ENCODE measurements around the gene KRABD2.

Gene KRABD2

GRCh38 chr17:8412089-8412488, 35.6 kb upstream of the KRABD2 start:
- no peaks in the 10 kb centered on the region for H3K9me3 ChIP-seq (replicated peaks; ENCODE audit: control insufficient read depth, insufficient read depth, low read length)
- no peaks in the 10 kb centered on the region for H3K79me2 ChIP-seq (ENCODE audit: control insufficient read depth, insufficient read depth, low read length)
- no peak overlapping the region for H3K4me3 ChIP-seq
- H2AFZ ChIP-seq (ENCODE audit: control insufficient read depth, low read depth, low read length) = no peak overlapping the region
- SMC1A ChIA-PET (ENCODE audit: uncharacterized antibody, unreplicated experiment) = interaction anchor here (2.0 kb wide), 1 partner anchor 334 kb away, joined by 6 read pairs; no protein-coding TSS in a partner anchor
- RAD21 ChIA-PET (ENCODE audit: unreplicated experiment) = interaction anchor here (1.0 kb wide), 1 partner anchor 374 kb away, joined by 3 read pairs; no protein-coding TSS in a partner anchor
- BruUV-seq (replicated peaks) = no TSS peak
- TF ChIP-seq NRF1 (conservative IDR thresholded peaks at IDR 0.05; ENCODE audit: low read depth, low read length) (no peak), FOXM1 (IDR thresholded peaks at IDR 0.05; ENCODE audit: low read depth, low read length) (no peak), ZNF274 (IDR thresholded peaks at IDR 0.05; ENCODE audit: insufficient read depth, insufficient read length) (no peak), JUND (IDR thresholded peaks at IDR 0.05; ENCODE audit: low read depth, low read length) (no peak), NFXL1 (IDR thresholded peaks at IDR 0.05; ENCODE audit: borderline replicate concordance) (no peak), BRCA1 (IDR thresholded peaks at IDR 0.05; ENCODE audit: low read depth, low read length) (no peak), ZBTB33 (IDR thresholded peaks at IDR 0.05) (no peak), TARDBP (IDR thresholded peaks at IDR 0.05; ENCODE audit: borderline replicate concordance) (no peak), ZNF622 (IDR thresholded peaks at IDR 0.05) (no peak), ZBED1 (IDR thresholded peaks at IDR 0.05; ENCODE audit: borderline replicate concordance) (no peak), RCOR1 (conservative IDR thresholded peaks at IDR 0.05; ENCODE audit: low read depth, low read length) (no peak), MTA2 (IDR thresholded peaks at IDR 0.05; ENCODE audit: low read depth) (no peak), RFX5 (IDR thresholded peaks at IDR 0.05; ENCODE audit: low read depth, low read length) (no peak), SUZ12 (IDR thresholded peaks at IDR 0.05; ENCODE audit: unreplicated experiment) (no peak), ZZZ3 (IDR thresholded peaks at IDR 0.05; ENCODE audit: control insufficient read depth, insufficient read length, low read depth) (no peak), LARP7 (IDR thresholded peaks at IDR 0.05) (no peak), ATF7 (IDR thresholded peaks at IDR 0.05; ENCODE audit: low read depth) (no peak), CREB1 (IDR thresholded peaks at IDR 0.05; ENCODE audit: low read depth) (no peak)
- intact Hi-C loops (cut with micrococcal nuclease; ENCODE audit: unreplicated experiment) (loop anchor here (10.0 kb wide), 1 partner anchor 483 kb away; no protein-coding TSS in a partner anchor), in situ Hi-C loops (cut with MboI) (loop anchor here (5.0 to 10.0 kb wide), 2 partner anchors 335 to 603 kb away; no protein-coding TSS in a partner anchor)
- H3K4me2 ChIP-seq (ENCODE audit: control insufficient read depth, insufficient read depth) = no peak overlapping the region
- no peak overlapping the region for H3K27ac ChIP-seq (ENCODE audit: control insufficient read depth, insufficient read depth)
- H4K20me1 ChIP-seq (ENCODE audit: control insufficient read depth, insufficient read depth) = no peaks in the 10 kb centered on the region
- WGBS (ENCODE audit: insufficient coverage, insufficient replicate concordance, low lambda C conversion rate, missing lambda C conversion rate) = 38% methylated on average over 5 of the region's 5 CpGs
- H3K36me3 ChIP-seq (ENCODE audit: control insufficient read depth in 2 of 2, insufficient read depth in 2 of 2, low read length in 1 of 2) = no peaks in the 10 kb centered on the region
- POLR2A ChIA-PET = no interaction called here
- no peak for FAIRE-seq
- no peak overlapping the region for H3K9ac ChIP-seq (ENCODE audit: control insufficient read depth, insufficient read depth, low read length)
- H3K4me1 ChIP-seq (ENCODE audit: control insufficient read depth, insufficient read depth, low read length) = no peaks in the 10 kb centered on the region
- DNase-seq (ENCODE audit: low read depth, low spot score) = no peak
- CTCF ChIA-PET = interaction anchor here (3.2 to 3.3 kb wide), 2 partner anchors 335 to 374 kb away, joined by 22 to 67 read pairs; no protein-coding TSS in a partner anchor
- no peak for ATAC-seq
- peaks cover 0 to 4% of the 10 kb centered on the region in 2 experiments; a peak in 3 of 4 replicates for H3K27me3 ChIP-seq (replicated peaks in 1 of 2; ENCODE audit: control insufficient read depth in 2 of 2, insufficient read depth in 2 of 2, low read length in 1 of 2)

Measured in GM12878 (cell line).